K562 (cell line): ENCODE data around the gene INO80. TPM values are rescaled to one million over a fixed set of nuclear protein-coding genes. Genes with fewer than 3 reads are reported as not detected.

Experiments
- ATAC-seq: fragments of 200-7000 bp; cut with Tn5 transposase; 3 replicates; pipeline ENCODE4 v1.9.1; 2020; ENCODE audit warnings: moderate library complexity
- BruUV-seq: library from RNA; stranded (reverse); fragments of 400-500 nt; replicated peaks from 2 replicates; lab custom pipeline; 2021; lab: Mats Ljungman, UMichigan
- CTCF ChIA-PET: fragments of 300-600 bp; formaldehyde crosslinking; extraction: SDS; loops from one replicate; lab custom pipeline; 2021; ENCODE audit warnings: low intra/inter-chr PET ratio; lab: Yijun Ruan, JAX
- POLR2A ChIA-PET: fragments of 300-600, 350-650 bp; sonication (Branson Sonifier 250); formaldehyde crosslinking; extraction: SDS; loops from one replicate; lab custom pipeline; 2021; ENCODE audit warnings: antibody characterized with exemption, inconsistent platforms; lab: Yijun Ruan, JAX
- DNase-seq, 4 experiments: peaks; one replicate each; pipeline versions ENCODE4 v3.0.0 to v3.0.0-alpha.2; 2011 to 2018; ENCODE audit warnings: low spot score in 3 of 4, mixed read lengths in 3 of 4; ENCODE audit errors: extremely low read depth in 1 of 4
- FAIRE-seq: peaks from 2 replicates; lab custom pipeline; 2011; peaks lifted over from hg19 to GRCh38; lab: Jason Lieb, UNC
- H2AFZ ChIP-seq: 2 replicates; pipeline ENCODE4 v1.6.0; 2011; ENCODE audit warnings: low read depth, low read length, control low read depth, inconsistent platforms
- H3K27ac ChIP-seq: fragments of 200-600 bp; 3 replicates; pipeline ENCODE4 v1.8.0; 2011; ENCODE audit warnings: low read depth, mild to moderate bottlenecking, control low read depth, inconsistent platforms, low read length, moderate library complexity, mixed read lengths; ENCODE audit errors: extremely low read depth
- H3K27me3 ChIP-seq, 2 experiments: fragments of 300-600 bp in 1 of 2; 2 replicates in 1 of 2; 3 replicates in 1 of 2; pipeline versions ENCODE4 v1.6.0 to v1.8.0; 2011; ENCODE audit warnings: inconsistent platforms in 2 of 2, low read length in 2 of 2, mild to moderate bottlenecking in 1 of 2, mixed read lengths in 1 of 2, moderate library complexity in 1 of 2; ENCODE audit not compliant: control insufficient read depth in 2 of 2, insufficient read depth in 2 of 2
- H3K36me3 ChIP-seq: fragments of 300-600 bp; 3 replicates; pipeline ENCODE4 v1.8.0; 2011; ENCODE audit warnings: mild to moderate bottlenecking, low read length, inconsistent platforms; ENCODE audit not compliant: control insufficient read depth, insufficient read depth
- H3K4me1 ChIP-seq, 2 experiments: fragments of 200-600 bp in 1 of 2; replicated peaks in 1 of 2; 2 replicates in 1 of 2; 3 replicates in 1 of 2; pipeline versions ENCODE4 v1.5.1 to v1.8.0; 2011; ENCODE audit warnings: inconsistent platforms in 2 of 2, low read length in 2 of 2, mild to moderate bottlenecking in 1 of 2, mixed read lengths in 1 of 2, moderate library complexity in 1 of 2; ENCODE audit not compliant: control insufficient read depth in 2 of 2, insufficient read depth in 2 of 2
- H3K4me2 ChIP-seq: 2 replicates; pipeline ENCODE4 v1.6.1; 2011; ENCODE audit warnings: low read length, control low read depth, inconsistent platforms, mixed read lengths; ENCODE audit not compliant: insufficient read depth
- H3K4me3 ChIP-seq: fragments of 200-600 bp; sonication (generic), shearing (Covaris generic); 2 replicates; pipeline ENCODE4 v1.5.1; 2016; ENCODE audit warnings: control low read depth, inconsistent platforms
- H3K79me2 ChIP-seq: fragments of 200-600 bp; 3 replicates; pipeline ENCODE4 v1.8.0; 2011; ENCODE audit warnings: low read length, inconsistent platforms; ENCODE audit not compliant: control insufficient read depth, insufficient read depth
- H3K9ac ChIP-seq, 2 experiments: 2 replicates each; pipeline versions ENCODE4 v1.6.0 to v1.6.1; 2011; ENCODE audit warnings: low read depth in 2 of 2, low read length in 2 of 2, control low read depth in 1 of 2, inconsistent platforms in 1 of 2, mild to moderate bottlenecking in 1 of 2, mixed read lengths in 1 of 2; ENCODE audit not compliant: insufficient read depth in 1 of 2
- H3K9me1 ChIP-seq: one replicate; pipeline ENCODE4 v1.6.0; 2011; ENCODE audit warnings: inconsistent platforms, mild to moderate bottlenecking, low read length, moderate library complexity; ENCODE audit not compliant: control insufficient read depth, insufficient read depth
- H3K9me3 ChIP-seq: replicated peaks from 2 replicates; pipeline ENCODE4 v1.5.1; 2011; ENCODE audit warnings: low read depth, low read length, inconsistent platforms; ENCODE audit not compliant: control insufficient read depth, insufficient read depth
- H4K20me1 ChIP-seq: replicated peaks from 2 replicates; pipeline ENCODE4 v1.6.1; 2011; ENCODE audit warnings: low read length, inconsistent platforms, mixed read lengths; ENCODE audit not compliant: control insufficient read depth, insufficient read depth
- CBFA2T3 ChIP-seq: fragments of 450-650 bp; IDR thresholded peaks from 2 replicates; pipeline ENCODE4 v1.6.1; 2017
- CTBP1 ChIP-seq: fragments of 450-650 bp; IDR thresholded peaks from 2 replicates; pipeline ENCODE4 v1.6.1; 2016; ENCODE audit warnings: borderline replicate concordance
- GATA2 ChIP-seq: sonication (generic); formaldehyde crosslinking; IDR thresholded peaks from 2 replicates; pipeline ENCODE4 v1.4.0; 2020; ENCODE audit warnings: mild to moderate bottlenecking, missing genetic modification reagents
- HNRNPLL ChIP-seq: fragments of 200-400 bp; formaldehyde crosslinking; IDR thresholded peaks from 2 replicates; pipeline ENCODE4 v1.6.1; 2017; ENCODE audit warnings: low read length, low read depth, mild to moderate bottlenecking; ENCODE audit not compliant: poor library complexity, severe bottlenecking
- LEF1 ChIP-seq: fragments of 450-650 bp; IDR thresholded peaks from 2 replicates; pipeline ENCODE4 v1.6.1; 2016; ENCODE audit warnings: mild to moderate bottlenecking
- MAFG ChIP-seq: fragments of 450-650 bp; conservative IDR thresholded peaks from 2 replicates; pipeline ENCODE4 v1.6.1; 2016; ENCODE audit warnings: missing genetic modification characterization, missing compliant biosample characterization
- MEIS2 ChIP-seq: fragments of 450-650 bp; IDR thresholded peaks from 2 replicates; pipeline ENCODE4 v1.6.1; 2014; ENCODE audit warnings: mild to moderate bottlenecking; ENCODE audit not compliant: partially characterized antibody
- MYBL2 ChIP-seq, 2 experiments: fragments of 450-650 bp in 1 of 2; sonication (generic) in 1 of 2; formaldehyde crosslinking in 1 of 2; IDR thresholded peaks; 2 replicates each; pipeline versions ENCODE4 v1.6.1 to v1.8.1; 2017 to 2022; ENCODE audit warnings: borderline replicate concordance in 1 of 2, inconsistent platforms in 1 of 2, low read depth in 1 of 2, mild to moderate bottlenecking in 1 of 2, missing genetic modification reagents in 1 of 2, moderate library complexity in 1 of 2
- NFE2 ChIP-seq: IDR thresholded peaks from 2 replicates; pipeline ENCODE4 v1.6.1; 2014; ENCODE audit warnings: antibody characterized with exemption, low read depth
- RCOR1 ChIP-seq, 2 experiments: IDR thresholded peaks; 2 replicates each; pipeline ENCODE4 v1.6.1; 2012; ENCODE audit warnings: low read depth in 2 of 2, low read length in 2 of 2, borderline replicate concordance in 1 of 2, improper control_type of control experiment in 1 of 2
- TCF7 ChIP-seq: sonication (generic); IDR thresholded peaks from 2 replicates; pipeline ENCODE4 v1.6.1; 2016; ENCODE audit warnings: antibody characterized with exemption, borderline replicate concordance
- TEAD1 ChIP-seq, 2 experiments: fragments of 450-650 bp in 1 of 2; sonication (generic) in 1 of 2; formaldehyde crosslinking; IDR thresholded peaks; 2 replicates each; pipeline versions ENCODE4 v1.4.0 to v1.8.0; 2020 to 2022; ENCODE audit warnings: mild to moderate bottlenecking in 2 of 2, missing genetic modification reagents in 1 of 2
- TEAD4 ChIP-seq, 2 experiments: sonication (generic) in 1 of 2; formaldehyde crosslinking in 1 of 2; IDR thresholded peaks; 2 replicates each; pipeline versions ENCODE4 v1.6.1 to v1.8.0; 2012 to 2022; ENCODE audit warnings: borderline replicate concordance in 1 of 2, inconsistent platforms in 1 of 2, low read length in 1 of 2, mild to moderate bottlenecking in 1 of 2, missing genetic modification reagents in 1 of 2
- ZBTB1 ChIP-seq: sonication (generic); formaldehyde crosslinking; IDR thresholded peaks from 2 replicates; pipeline ENCODE4 v1.8.1; 2023; ENCODE audit warnings: missing genetic modification reagents, low read depth, mild to moderate bottlenecking, borderline replicate concordance
- ZNF174 ChIP-seq: fragments of 250-450 bp; sonication (Bioruptor Pico); IDR thresholded peaks from 2 replicates; pipeline ENCODE4 v1.4.0; 2020; ENCODE audit warnings: mild to moderate bottlenecking
- WGBS: fragments of 100-300 bp; shearing (Covaris generic); methylation state at CpG from one replicate; pipeline ENCODE4 v1.1.6; 2016; ENCODE audit warnings: low coverage, mixed read lengths; ENCODE audit not compliant: insufficient coverage; ENCODE audit errors: missing lambda C conversion rate; 5-methylcytosine and 5-hydroxymethylcytosine counted together
- in situ Hi-C: fragments of 300-500 bp; cut with MboI; formaldehyde crosslinking; loops from 4 replicates; pipeline ENCODE4 v1.15.0; 2018; ENCODE audit warnings: inconsistent platforms, mixed read lengths
- intact Hi-C: fragments of 100-400 bp; cut with micrococcal nuclease; formaldehyde crosslinking; loops from 2 replicates; pipeline ENCODE4 v1.14.2; 2022
- polyA plus RNA-seq, 8 experiments: library from polyadenylated mRNA; depleted of rRNA in 4 of 8; stranded (reverse) in 5 of 8; unstranded in 3 of 8; fragments of >200 nt; fragmentation: Nextera tagmentation in 2 of 8; fragmentation: Illumina TruSeq in 1 of 8; extraction: Ambion mirVana in 2 of 8; extraction: Trizol in 1 of 8; gene quantifications; 2 replicates each; pipeline versions ENCODE4 v1.2.1 to v1.2.3, GENCODE V29; 2011 to 2014; ENCODE audit warnings: inconsistent platforms in 1 of 8, missing spikeins in 1 of 8
- total RNA-seq, 7 experiments: library from RNA; depleted of rRNA in 6 of 7; stranded (reverse); fragments of >200 nt in 6 of 7; fragmentation: Illumina TruSeq in 2 of 7; extraction: Trizol in 2 of 7; gene quantifications; 2 replicates each; pipeline versions ENCODE4 v1.2.1 to v1.2.3, GENCODE V29; 2011 to 2021; ENCODE audit warnings: low replicate concordance in 1 of 7
- TF ChIP-seq, protein P1 (sequence below), 2 experiments: IDR thresholded peaks; 2 replicates each; pipeline ENCODE4 v1.6.1; 2011; ENCODE audit warnings: borderline replicate concordance in 1 of 2, control low read depth in 1 of 2, low read depth in 1 of 2, low read length in 1 of 2, mild to moderate bottlenecking in 1 of 2, mixed read lengths in 1 of 2, moderate library complexity in 1 of 2; ENCODE audit not compliant: insufficient read depth in 1 of 2, insufficient read length in 1 of 2, poor library complexity in 1 of 2, severe bottlenecking in 1 of 2; ENCODE audit errors: extremely low read depth in 1 of 2

The INO80 gene
- total and polyA plus RNA-seq, 9 of the 15 experiments (the other 6 are each of a cell fraction or from before 2014, with no cell fraction given) = 1.1 to 25.7 (median 19.9) TPM

DNA sequence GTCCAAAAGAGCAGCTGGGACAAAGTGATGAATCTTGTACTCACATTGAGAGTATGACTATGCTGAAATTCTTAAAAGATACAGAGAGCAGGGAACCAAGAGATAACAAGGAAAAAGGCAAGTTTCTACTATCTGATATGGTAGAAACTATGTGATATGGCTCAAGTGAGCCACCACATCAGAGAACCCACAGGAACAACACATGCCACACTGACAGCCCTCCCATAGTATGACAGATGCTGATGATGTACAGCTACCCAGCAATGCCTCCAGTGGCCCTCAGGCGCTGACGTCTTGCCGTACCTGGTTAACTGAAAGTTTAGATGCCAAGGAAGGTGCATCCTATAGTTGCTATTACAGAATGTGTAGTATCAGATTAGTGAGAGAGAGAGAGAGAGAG is 120.4 kb downstream of the INO80 start:
- Histone ChIP-seq H2AFZ (no peak overlapping the region), H3K4me3 (no peak overlapping the region), H3K27me3 (no peaks in the 10 kb centered on the region), H3K4me1 (no peaks in the 10 kb centered on the region), H3K4me2 (no peak overlapping the region), H3K9me1 (no peaks in the 10 kb centered on the region), H3K9ac (no peak overlapping the region), H3K27ac (no peak overlapping the region), H3K9me3 (no peaks in the 10 kb centered on the region), H4K20me1 (no peaks in the 10 kb centered on the region), H3K36me3 (peaks cover 75% of the 10 kb centered on the region), H3K79me2 (no peaks in the 10 kb centered on the region)
- no peak for ATAC-seq
- in situ Hi-C loops (no loop called here), intact Hi-C loops (no loop called here)
- ChIA-PET POLR2A (no interaction called here), CTCF (no interaction called here)
- 73% methylated on average over 3 of the region's 3 CpGs for WGBS
- no TSS peak for BruUV-seq
- peak; percentile 69 for FAIRE-seq
- peak in 2 of 4 experiments; percentile 10 to 14 for DNase-seq
- peak; percentile 38; the same call in 1 of the 2 replicates for TF ChIP-seq TEAD4 (IDR thresholded peaks at IDR 0.05; ENCODE audit: low read length)
- no peak for TF ChIP-seq TEAD4 (CRISPR knock-in tag; IDR thresholded peaks at IDR 0.05; ENCODE audit: borderline replicate concordance)
- TF ChIP-seq MAFG (tag) = 0 out of 2 replicates have a peak, but pooled peaks have one; percentile 7
- no peak for TF ChIP-seq TEAD1 (CRISPR knock-in tag; IDR thresholded peaks at IDR 0.05)
- peak; percentile 95 for TF ChIP-seq TCF7
- no peak for TF ChIP-seq GATA2
- peak; percentile 41; the same call in 1 of the 2 replicates for TF ChIP-seq NFE2
- TF ChIP-seq HNRNPLL = no peak
- TF ChIP-seq, protein P1, sequence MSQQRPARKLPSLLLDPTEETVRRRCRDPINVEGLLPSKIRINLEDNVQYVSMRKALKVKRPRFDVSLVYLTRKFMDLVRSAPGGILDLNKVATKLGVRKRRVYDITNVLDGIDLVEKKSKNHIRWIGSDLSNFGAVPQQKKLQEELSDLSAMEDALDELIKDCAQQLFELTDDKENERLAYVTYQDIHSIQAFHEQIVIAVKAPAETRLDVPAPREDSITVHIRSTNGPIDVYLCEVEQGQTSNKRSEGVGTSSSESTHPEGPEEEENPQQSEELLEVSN (IDR thresholded peaks at IDR 0.05; ENCODE audit: borderline replicate concordance in 1 of 2, extremely low read depth in 1 of 2, insufficient read depth in 1 of 2, insufficient read length in 1 of 2, low read depth in 1 of 2, low read length in 1 of 2, poor library complexity in 1 of 2, severe bottlenecking in 1 of 2) = no peak
- no peak for TF ChIP-seq MYBL2 (IDR thresholded peaks at IDR 0.05; ENCODE audit: low read depth)
- no peak for TF ChIP-seq MYBL2 (CRISPR knock-in tag; IDR thresholded peaks at IDR 0.05; ENCODE audit: borderline replicate concordance)
- TF ChIP-seq CTBP1 = peak; percentile 10; the same call in 1 of the 2 replicates
- TF ChIP-seq ZBTB1 (CRISPR knock-in tag) = no peak
- peak; percentile 18; the same call in 1 of the 2 replicates for TF ChIP-seq CBFA2T3
- TF ChIP-seq RCOR1 (IDR thresholded peaks at IDR 0.05; ENCODE audit: borderline replicate concordance in 1 of 2, low read depth in 2 of 2, low read length in 2 of 2) = peak in 1 of 2 experiments; percentile 26; a peak in 1 of 4 replicates
- no peak for TF ChIP-seq ZNF174
- peak; percentile 30; the same call in 1 of the 2 replicates for TF ChIP-seq LEF1
- peak; percentile 40 for TF ChIP-seq MEIS2
